ENCODE results near the gene TNIK.
A peak's percentile ranks its signal among the peaks of the same experiment; 100 is the strongest.

The TNIK gene

GRCh38 chr3:171281256-171281992, 178.8 kb downstream of the TNIK start:
- DNase-seq (ENCODE audit: low spot score): no peak

DNA sequence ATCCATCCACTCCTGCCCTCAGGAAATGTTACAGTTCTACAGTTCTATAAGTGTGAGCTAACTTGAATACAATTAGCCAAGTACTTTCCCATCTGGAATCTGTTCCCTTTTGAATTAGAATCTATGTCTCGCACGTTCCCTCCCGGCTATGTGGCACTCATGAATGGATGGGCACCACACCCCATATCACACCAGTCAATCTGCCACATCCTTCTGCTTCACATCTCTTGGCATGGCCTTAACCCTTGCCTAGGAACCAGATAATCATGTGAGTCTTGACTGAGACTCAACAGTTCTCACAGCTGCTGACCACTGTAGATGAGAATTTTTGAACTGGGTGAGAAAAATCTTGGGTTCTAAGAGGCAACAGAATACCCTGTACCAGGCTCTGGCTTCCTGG, 180.2 kb downstream of the TNIK start:
- no peak for DNase-seq (ENCODE audit: low spot score)

DNA sequence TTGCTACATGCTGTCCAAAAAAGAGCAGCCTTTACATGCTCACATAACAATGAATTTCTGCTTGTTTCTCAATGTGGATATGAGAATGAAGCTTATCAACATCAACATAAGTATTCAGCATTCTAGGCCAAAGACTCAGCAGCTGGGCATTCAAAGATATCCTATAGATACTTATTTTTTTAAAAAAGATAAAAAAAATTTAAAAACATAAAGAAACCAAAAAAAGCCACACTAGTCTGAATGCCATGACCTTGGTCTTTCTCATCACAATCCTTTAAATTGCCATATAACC, 182.0 kb downstream of the TNIK start:
- no peak for DNase-seq (ENCODE audit: low spot score)

DNA sequence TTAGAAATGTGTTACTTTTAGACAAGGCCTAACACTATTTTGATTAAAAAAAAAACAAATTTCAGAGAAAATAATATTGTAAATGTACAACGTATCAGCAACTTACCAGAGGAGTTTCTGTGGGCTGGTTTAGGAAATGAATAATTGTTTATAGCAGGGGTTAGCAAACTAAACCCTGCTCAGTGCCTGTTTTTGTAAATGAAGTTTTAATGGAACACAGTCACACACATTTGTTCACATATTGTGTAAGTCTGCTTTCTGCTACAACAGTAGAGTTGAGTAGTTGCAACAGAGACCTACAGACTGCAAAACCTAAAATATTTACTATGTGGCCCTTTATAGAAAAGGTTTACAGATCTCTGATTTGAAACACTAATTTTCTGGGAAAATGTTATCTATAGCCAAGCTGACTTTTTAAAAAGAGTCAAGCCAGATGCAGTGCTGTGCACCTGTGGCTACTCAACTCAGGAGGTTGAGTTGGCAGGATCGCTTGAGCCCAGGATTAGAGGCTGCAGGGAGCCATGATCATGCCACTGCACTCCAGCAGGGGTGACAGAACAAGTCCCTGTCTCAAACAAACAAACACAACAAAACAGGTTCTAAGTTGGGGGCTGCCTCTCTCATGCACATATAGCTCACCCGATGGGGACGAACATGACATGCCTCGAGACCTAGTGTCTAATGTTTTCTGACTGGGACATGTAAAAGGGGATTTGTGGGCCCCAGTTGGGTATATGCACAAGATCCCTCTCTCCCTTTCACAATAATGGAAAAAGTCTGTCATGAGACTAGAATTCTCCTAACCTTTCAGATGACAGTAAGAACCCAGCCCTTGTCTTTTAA, 182.5 kb downstream of the TNIK start:
- DNase-seq (ENCODE audit: low spot score): no peak

- no peak for DNase-seq (ENCODE audit: low spot score)
These were observed 183.3 kb downstream of the TNIK start for GRCh38 chr3:171276923-171277322.

- DNase-seq (ENCODE audit: low spot score): no peak
These were observed 186.0 kb downstream of the TNIK start for GRCh38 chr3:171274222-171274621.

GRCh38 chr3:171270541-171270940, 189.7 kb downstream of the TNIK start:
- DNase-seq (ENCODE audit: low spot score): no peak

GRCh38 chr3:171269542-171269941, 190.7 kb downstream of the TNIK start:
- DNase-seq (ENCODE audit: low spot score): no peak

GRCh38 chr3:171268677-171269076, 191.5 kb downstream of the TNIK start:
- no peak for DNase-seq (ENCODE audit: low spot score)

DNA sequence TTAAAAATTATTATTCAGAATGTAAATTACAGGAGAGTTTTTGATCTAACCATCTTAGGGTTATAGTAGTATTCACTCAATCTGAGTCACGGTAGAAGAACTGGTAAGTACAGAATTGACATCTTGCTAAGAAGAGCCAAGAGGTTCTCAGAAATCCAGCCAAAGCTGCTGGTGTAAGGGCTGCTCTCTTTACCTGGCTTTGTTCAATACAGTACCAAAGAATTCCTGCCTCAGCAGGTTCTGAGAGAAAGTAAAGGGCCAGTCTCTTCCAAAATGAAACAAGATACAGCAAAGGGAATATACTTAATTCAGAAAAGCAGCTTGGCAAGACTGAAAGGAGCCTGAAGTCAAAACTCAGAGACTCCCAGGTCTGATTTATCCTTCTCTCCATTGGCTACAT, 193.1 kb downstream of the TNIK start:
- no peak for DNase-seq (ENCODE audit: low spot score)

DNA sequence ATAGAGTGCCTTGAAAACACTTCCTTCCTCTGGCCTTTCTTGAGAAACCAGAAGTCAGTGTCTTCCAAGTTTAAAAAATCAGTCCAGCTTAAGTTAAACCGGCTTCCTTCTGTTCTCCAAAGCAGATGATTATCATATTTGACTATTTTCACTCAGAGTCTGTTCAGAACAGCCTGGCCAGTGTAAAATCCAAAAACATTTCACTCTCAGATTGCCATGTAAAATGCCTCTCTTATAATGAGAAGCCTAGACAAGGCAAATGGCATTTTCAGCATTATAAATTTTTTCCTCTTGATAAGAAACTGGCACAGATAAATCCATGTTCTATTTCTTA, 193.5 kb downstream of the TNIK start:
- DNase-seq (ENCODE audit: low spot score): no peak

DNA sequence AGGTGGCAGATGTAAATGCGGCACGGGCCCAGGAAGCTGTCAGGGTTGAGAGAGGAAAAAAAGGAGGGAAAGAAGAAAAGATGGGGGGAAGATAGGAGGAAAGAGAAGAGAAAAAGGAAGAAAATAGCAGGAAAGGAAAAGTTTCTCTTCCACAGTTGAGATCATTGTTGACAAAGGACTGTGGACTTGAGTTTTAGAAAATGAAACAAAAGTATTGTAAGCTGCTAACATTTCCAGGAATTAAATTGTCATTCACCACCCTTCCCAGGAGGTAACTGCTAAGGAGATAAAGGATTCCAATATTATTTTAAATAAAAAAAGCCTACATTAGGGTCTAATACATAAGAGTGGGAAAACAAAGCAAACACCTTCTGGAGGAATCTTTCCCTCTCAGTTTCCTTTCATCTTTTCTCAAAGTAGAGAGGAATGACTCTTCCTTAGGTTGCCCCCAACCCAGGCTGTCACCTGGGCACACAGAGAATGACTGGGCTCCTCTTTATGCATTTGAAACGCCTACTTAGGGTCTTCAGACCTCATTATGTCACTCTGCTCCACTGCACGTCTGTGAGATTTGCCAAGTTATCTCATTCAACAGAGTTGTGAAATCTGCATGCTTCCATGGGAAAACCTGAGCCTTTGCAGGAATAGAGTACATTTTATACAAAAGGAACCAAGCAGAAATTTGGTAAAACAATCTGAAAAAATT, 194.0 kb downstream of the TNIK start:
- DNase-seq (ENCODE audit: low spot score): no peak

GRCh38 chr3:171264758-171265157, 195.4 kb downstream of the TNIK start:
- DNase-seq (ENCODE audit: low spot score): no peak

- no peak for DNase-seq (ENCODE audit: low spot score)
These were observed 197.8 kb downstream of the TNIK start for GRCh38 chr3:171262431-171262830.

DNA sequence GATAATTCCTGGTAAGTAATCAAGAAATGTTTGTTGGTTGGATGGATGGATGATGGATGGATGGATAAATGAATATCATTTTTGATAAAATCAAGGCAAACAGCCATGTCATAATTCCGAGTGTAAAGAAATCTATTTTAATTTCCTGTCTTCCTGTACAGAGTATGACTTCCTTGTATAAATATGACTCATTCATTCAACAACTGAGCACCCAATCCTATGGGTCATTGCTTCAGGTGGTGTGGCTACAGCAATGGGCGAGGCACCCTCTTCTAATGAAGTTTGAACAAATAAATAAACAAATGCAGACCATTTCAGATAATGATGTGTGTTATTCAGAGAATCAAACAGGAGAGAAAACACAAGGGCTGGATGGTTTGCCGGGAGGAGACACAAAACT, 198.7 kb downstream of the TNIK start:
- no peak for DNase-seq (ENCODE audit: low spot score)

DNA sequence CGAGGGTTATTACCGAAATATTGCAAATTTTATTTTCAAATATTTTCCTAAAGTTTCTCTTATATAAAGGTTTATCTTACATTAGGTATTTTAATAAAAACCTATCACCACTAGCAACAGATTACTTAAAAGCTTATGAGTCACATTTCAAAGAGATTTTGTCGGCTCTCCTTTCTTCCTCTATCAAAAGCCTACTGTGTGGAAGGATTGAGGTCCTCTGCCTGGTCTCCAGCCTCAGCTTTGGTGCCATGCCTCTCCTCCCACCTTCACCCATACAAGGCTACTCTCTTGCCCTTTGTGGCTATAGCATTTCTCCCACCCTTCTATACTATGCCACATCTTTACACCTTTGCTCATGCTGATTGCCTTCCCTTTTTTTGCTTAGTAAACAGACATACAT, 199.3 kb downstream of the TNIK start:
- DNase-seq (ENCODE audit: low spot score): no peak

DNA sequence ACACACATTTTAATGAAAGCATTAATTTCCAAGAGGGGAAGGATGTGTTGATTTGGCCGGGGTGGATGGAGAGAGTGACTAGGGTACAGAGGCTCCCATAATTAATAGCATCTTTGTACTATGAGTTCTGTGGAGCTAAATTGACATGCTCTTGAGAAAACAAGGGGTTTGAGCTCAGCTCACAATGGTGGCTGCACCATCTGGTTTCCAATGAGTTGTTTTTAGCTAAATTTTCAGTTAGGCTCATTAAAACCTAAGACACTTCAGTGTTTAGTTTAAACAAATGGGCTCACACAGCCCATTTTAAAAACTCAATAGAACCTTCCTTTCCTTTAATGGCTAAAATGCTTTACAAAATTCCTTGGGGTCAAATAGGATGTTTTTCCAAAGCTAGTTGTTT, 199.7 kb downstream of the TNIK start:
- peak; percentile 67 for DNase-seq (ENCODE audit: low spot score)

GRCh38 chr3:171258316-171258715, 201.9 kb downstream of the TNIK start:
- no peak for DNase-seq (ENCODE audit: low spot score)

DNA sequence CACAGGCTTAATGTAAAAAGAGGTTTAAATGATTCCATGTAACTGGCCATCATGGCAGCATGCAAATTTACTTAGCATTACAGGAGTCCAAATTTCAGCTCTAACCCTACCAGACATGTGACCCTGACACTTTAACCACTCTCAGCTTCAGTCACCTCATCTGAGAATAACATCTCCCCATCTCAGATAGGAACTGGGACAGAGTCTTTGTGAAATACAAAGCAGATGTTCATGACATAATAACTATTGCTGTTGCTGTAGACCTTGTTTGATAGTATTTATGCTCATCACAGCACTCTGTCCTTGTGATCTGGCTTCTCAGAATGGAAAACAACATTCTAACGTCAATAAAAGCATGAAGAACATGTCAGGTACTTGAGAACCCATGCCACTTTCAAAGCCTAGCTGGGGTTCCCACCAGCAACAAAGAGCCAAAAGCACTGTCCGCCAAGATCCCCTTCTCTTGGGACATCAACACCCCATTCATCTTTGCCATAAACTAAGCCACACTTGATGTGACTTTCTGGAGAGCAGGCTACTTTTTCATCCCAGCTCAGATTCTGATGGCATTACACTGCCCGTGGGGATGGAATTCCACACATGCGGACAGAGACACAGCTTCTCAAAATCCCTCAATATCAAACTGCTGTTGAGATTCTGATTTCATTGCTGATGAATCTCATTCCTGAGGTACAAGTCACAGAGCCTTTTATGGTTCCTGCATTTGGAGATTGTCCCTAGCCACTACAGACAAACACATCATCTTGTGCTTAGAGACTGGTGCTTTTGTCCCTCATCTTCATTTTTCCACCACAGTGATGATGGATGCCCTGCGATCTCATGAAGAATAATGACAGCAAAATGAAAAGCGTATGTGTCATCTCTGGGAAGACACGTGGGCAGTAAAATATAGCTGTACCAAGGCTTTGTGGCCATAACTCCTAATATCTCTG, 202.7 kb downstream of the TNIK start:
- DNase-seq (ENCODE audit: low spot score): no peak

- no peak for DNase-seq (ENCODE audit: low spot score)
These were observed 203.6 kb downstream of the TNIK start for GRCh38 chr3:171256445-171257250.

DNA sequence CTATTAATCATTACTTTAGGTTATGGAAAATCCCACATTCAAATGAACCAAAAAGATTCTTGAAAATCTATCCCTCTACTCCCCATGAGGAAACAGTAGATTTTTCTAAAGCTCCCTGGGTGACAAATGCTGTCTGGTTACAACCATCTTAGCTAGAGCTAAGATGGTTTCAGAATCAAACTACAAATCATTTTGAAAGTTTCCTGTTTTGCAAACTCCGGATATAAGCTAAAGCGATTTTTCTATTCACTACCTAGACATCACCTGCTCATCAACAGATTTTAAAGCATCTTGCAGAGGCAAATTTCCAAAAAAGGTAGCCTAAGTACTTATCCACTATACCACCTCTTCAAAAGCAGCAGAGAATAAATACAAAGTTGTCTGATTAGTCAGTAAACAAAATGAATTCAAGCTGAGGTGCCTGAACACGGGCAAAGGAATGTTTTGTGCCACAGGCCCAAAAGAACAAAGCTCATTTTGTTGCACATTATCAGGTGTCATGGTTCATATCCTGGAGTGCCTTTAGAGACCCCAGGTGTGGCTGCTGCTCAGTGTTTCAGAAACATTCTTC, 204.9 kb downstream of the TNIK start:
- DNase-seq (ENCODE audit: low spot score): no peak
